ENCODE results near the gene SCG3. TPM values are rescaled to one million over a fixed set of nuclear protein-coding genes. Genes with fewer than 3 reads are reported as not detected.
A peak's percentile ranks its signal among the peaks of the same experiment; 100 is the strongest.

SCG3 gene
- total and polyA plus RNA-seq, 2 donors, result 0.19 to 0.59 TPM

DNA sequence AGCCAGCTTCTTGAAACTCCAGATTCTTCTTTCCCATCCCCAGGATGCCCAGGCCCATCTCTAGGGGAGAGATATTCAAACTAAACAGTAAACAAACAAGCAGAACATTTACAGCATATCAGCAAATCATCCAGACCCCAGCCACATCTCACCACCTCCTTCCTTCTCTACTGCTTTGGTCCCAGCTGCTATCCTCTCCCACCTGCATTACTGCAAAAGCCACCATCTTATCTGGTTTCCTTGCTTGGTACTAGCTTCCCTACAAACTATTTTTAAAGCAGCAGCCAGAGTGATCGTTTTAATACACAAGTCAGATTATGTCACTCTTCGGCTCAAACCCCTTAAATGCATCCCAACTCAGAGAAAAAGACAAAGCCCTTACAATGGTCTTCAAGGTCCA is 51.3 kb downstream of the SCG3 start:
- Histone ChIP-seq H3K36me3 (ENCODE audit: control insufficient read depth in 2 of 2, insufficient read depth in 2 of 2, low read length in 1 of 2) (no peaks in the 10 kb centered on the region), H3K4me1 (ENCODE audit: control insufficient read depth in 2 of 2, insufficient read depth in 2 of 2, low read length in 2 of 2) (peaks cover 34 to 65% of the 10 kb centered on the region in 2 donors), H3K9me3 (ENCODE audit: control insufficient read depth in 2 of 2, insufficient read depth in 1 of 2, low read length in 1 of 2) (no peaks in the 10 kb centered on the region), H3K27me3 (ENCODE audit: control insufficient read depth in 2 of 2, insufficient read depth in 1 of 2, low read length in 1 of 2) (no peaks in the 10 kb centered on the region), H3K27ac (ENCODE audit: low read depth in 1 of 2, low read length in 1 of 2) (peak overlapping the region; percentile 72 to 98), H3K4me3 (ENCODE audit: low read length in 2 of 2) (no peak overlapping the region)
- WGBS, result 9% methylated on average over 2 of the region's 2 CpGs
- peak in 2 of 9 donors; percentile 36 to 60 for DNase-seq (ENCODE audit: low read depth in 6 of 9, low spot score in 9 of 9)

DNA sequence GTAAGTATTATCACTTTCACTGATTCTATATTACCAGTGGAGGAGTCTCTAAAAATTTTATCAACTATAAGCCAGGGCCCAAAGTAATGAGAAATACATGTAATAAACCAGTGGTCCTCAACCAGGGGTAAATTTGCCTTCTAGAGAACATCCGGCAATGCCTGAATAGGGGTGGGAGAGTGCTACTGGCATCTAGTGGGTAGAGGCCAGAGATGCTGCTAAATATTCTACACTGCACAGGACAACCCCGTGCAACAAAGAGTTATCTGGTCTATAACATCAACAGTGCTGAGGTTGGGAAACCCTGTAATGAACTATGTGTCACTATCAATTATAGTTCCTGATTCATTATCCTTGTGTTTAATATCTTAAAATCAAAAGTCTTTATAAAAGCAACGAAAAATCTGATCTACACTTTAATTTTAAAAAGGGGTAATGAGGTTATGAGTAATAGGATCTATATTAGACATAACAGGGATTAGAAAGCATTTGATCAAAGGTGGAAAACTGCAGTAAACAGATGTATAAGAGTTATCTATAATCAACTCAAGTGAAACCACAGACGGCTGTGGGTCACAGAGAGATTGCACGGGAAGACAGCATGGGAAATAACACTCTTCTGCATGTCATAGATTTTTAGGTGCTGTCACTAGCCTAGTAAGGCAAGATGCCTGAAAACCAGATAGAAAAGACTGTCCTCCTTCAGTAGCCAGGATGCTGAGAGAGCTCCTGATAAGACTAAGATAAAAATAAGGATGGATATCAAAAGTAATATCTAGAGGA is 54.1 kb downstream of the SCG3 start:
- Histone ChIP-seq H3K27ac (ENCODE audit: low read depth in 1 of 2, low read length in 1 of 2) (peak overlapping the region in 1 of 2 donors; percentile 16), H3K4me3 (ENCODE audit: low read length in 2 of 2) (no peak overlapping the region), H3K27me3 (ENCODE audit: control insufficient read depth in 2 of 2, insufficient read depth in 1 of 2, low read length in 1 of 2) (no peaks in the 10 kb centered on the region), H3K36me3 (ENCODE audit: control insufficient read depth in 2 of 2, insufficient read depth in 2 of 2, low read length in 1 of 2) (no peaks in the 10 kb centered on the region), H3K9me3 (ENCODE audit: control insufficient read depth in 2 of 2, insufficient read depth in 1 of 2, low read length in 1 of 2) (no peaks in the 10 kb centered on the region), H3K4me1 (ENCODE audit: control insufficient read depth in 2 of 2, insufficient read depth in 2 of 2, low read length in 2 of 2) (peaks cover 38 to 76% of the 10 kb centered on the region in 2 donors)
- 11% methylated on average over 5 of the region's 5 CpGs for WGBS
- DNase-seq (ENCODE audit: low read depth in 6 of 9, low spot score in 9 of 9), result peak in 1 of 9 donors; percentile 56

DNA sequence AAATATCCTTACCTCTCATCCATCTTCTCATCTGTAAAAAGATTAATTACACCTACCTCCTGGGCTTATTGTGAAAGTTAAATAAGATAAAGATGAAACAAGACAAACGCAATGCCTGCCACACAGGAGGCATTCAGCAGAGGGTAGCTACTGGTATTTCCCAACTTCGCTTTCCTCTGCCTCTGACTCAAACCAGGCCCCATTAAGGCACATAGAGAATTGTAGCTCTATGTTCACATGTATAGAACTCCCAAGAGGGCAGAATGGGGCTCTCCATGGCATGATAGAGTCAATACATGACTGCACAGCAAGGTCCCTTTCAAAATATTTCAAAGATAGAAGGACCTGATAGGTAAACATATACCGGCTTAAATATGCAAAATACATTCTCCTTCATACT is 54.8 kb downstream of the SCG3 start:
- H3K27ac ChIP-seq (ENCODE audit: low read depth in 1 of 2, low read length in 1 of 2), result peak overlapping the region; percentile 16 to 19
- H3K9me3 ChIP-seq (ENCODE audit: control insufficient read depth in 2 of 2, insufficient read depth in 1 of 2, low read length in 1 of 2), result no peaks in the 10 kb centered on the region
- peak in 1 of 9 donors; percentile 34 for DNase-seq (ENCODE audit: low read depth in 6 of 9, low spot score in 9 of 9)
- H3K27me3 ChIP-seq (ENCODE audit: control insufficient read depth in 2 of 2, insufficient read depth in 1 of 2, low read length in 1 of 2), result no peaks in the 10 kb centered on the region
- 46% methylated on average over 3 of the region's 3 CpGs for WGBS
- H3K36me3 ChIP-seq (ENCODE audit: control insufficient read depth in 2 of 2, insufficient read depth in 2 of 2, low read length in 1 of 2), result no peaks in the 10 kb centered on the region
- H3K4me1 ChIP-seq (ENCODE audit: control insufficient read depth in 2 of 2, insufficient read depth in 2 of 2, low read length in 2 of 2), result peaks cover 35 to 71% of the 10 kb centered on the region in 2 donors
- peak overlapping the region; percentile 45 to 89 for H3K4me3 ChIP-seq (ENCODE audit: low read length in 2 of 2)

DNA sequence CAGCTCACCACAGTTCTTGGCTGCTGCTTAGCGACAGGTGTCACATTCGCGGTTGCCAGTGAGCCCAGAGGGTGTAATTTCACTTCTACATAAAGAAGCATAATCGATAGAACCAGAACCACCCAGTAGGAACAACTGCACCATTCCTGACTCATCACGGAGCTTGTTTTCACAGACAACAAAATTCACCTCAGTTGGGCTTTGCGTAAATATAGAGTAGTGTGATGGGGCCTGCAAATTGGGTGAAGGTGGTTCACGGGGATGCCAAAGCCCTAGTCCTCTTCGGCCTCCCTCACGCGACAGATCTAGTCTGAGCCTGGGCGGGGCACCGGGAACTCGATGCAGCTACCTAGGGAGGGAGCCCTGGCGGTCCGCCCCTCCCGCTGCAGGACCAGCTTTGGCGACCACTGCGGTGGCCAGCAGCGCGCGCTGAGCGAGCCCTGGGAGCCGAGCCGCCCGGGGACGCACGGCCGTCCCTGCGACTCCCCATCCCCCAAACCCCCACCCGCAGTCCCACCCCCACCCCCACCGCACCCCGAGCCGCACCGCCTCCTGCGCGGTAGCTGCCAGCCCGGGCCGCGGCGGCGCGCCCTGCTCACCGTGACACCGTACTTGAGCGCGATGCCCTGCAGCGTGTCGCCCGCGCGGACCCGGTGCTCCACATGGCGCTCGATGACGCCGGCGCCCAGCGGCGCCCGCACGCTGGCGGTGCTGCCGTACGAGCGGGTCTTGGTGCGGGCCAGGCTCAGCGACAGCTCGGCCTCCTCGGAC is 55.6 kb downstream of the SCG3 start:
- peak in 4 of 9 donors; percentile 38 to 66 (median 46) for DNase-seq (ENCODE audit: low read depth in 6 of 9, low spot score in 9 of 9)
- Histone ChIP-seq H3K9me3 (ENCODE audit: control insufficient read depth in 2 of 2, insufficient read depth in 1 of 2, low read length in 1 of 2) (no peaks in the 10 kb centered on the region), H3K36me3 (ENCODE audit: control insufficient read depth in 2 of 2, insufficient read depth in 2 of 2, low read length in 1 of 2) (no peaks in the 10 kb centered on the region), H3K4me3 (ENCODE audit: low read length in 2 of 2) (peak overlapping the region; percentile 45 to 89), H3K27me3 (ENCODE audit: control insufficient read depth in 2 of 2, insufficient read depth in 1 of 2, low read length in 1 of 2) (no peaks in the 10 kb centered on the region), H3K27ac (ENCODE audit: low read depth in 1 of 2, low read length in 1 of 2) (peak overlapping the region; percentile 16 to 94), H3K4me1 (ENCODE audit: control insufficient read depth in 2 of 2, insufficient read depth in 2 of 2, low read length in 2 of 2) (peaks cover 29 to 63% of the 10 kb centered on the region in 2 donors)
- under 1% methylated on average over 69 of the region's 69 CpGs for WGBS

DNA sequence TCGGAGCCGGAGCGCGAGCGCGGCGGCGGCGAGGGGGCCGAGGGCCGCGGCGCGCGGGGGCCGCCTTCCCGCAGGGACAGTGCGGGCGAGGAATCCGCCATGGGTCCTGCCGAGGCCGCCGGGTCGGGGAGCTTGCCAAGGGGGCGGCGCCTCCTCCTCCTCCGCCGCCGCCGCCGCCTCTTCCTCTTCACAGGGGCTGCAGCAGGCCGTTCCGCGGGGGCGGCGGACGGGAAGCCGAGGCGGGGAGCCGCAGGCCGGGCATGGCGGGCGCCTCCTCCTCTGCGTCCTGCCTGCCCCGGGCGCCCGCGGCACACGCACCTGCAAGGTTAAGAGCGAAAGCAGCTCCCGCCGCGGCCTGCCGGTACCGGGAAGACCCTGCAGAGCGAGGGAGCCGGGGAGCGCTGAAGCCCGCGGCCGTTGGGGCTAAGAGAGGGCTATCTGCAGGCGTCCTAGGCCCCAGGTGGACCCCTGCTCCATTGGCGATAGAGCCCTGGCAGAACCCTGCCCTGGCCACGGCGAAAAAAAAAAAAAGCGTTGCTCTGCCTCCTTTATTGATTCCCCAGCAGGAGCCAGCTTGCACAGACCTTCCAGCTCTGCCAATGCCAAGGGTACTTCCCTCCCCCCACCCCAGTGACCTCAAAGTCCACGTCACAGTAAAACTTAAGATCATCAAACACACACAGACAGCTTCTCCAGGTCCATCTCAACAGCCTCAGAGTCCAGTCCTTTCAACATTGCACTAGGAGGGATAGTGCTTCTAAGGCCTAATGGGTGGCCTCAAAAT is 56.4 kb downstream of the SCG3 start, which contains the start of gene LYSMD2:
Gene LYSMD2, minus strand, starts transcription at position 134 of the 784 bp plus-strand sequence. Its CDS starts 33 bp downstream, at position 101.
- H3K27ac ChIP-seq (ENCODE audit: low read depth in 1 of 2, low read length in 1 of 2), result peak within 1 kb of the TSS; percentile 67 to 94
- peaks cover 22 to 55% of the 10 kb centered on the region in 2 donors for H3K4me1 ChIP-seq (ENCODE audit: control insufficient read depth in 2 of 2, insufficient read depth in 2 of 2, low read length in 2 of 2)
- H3K4me3 ChIP-seq (ENCODE audit: low read length in 2 of 2), result peak within 1 kb of the TSS; percentile 46 to 89
- DNase-seq (ENCODE audit: low read depth in 6 of 9, low spot score in 9 of 9), result peak in 4 of 9 donors; percentile 44 to 78 (median 56)
- no peaks in the 10 kb centered on the region for H3K36me3 ChIP-seq (ENCODE audit: control insufficient read depth in 2 of 2, insufficient read depth in 2 of 2, low read length in 1 of 2)
- H3K9me3 ChIP-seq (ENCODE audit: control insufficient read depth in 2 of 2, insufficient read depth in 1 of 2, low read length in 1 of 2), result no peaks in the 10 kb centered on the region
- under 1% methylated on average over 67 of the region's 67 CpGs for WGBS
- no peaks in the 10 kb centered on the region for H3K27me3 ChIP-seq (ENCODE audit: control insufficient read depth in 2 of 2, insufficient read depth in 1 of 2, low read length in 1 of 2)

DNA sequence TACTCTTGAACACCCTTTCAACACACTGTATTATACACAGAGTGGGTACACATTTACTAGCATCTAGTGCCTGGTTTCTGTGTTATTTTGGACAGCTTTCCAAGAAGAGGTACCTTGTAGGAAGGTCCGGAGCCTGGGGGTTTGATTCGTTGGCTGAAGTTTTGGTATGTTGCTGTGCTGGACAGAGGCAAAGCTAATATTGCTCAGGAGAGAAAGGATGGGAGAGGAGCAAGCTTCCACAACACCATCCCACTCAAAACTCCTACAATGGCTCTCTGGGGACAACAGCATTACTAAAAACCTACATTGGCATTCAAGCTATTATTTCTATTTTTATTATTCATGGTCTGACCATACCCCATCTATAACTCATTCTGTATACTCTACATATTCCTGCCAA is 57.2 kb downstream of the SCG3 start:
- no peak for DNase-seq (ENCODE audit: low read depth in 6 of 9, low spot score in 9 of 9)
- H3K27ac ChIP-seq (ENCODE audit: low read depth in 1 of 2, low read length in 1 of 2), result no peak overlapping the region
- H3K36me3 ChIP-seq (ENCODE audit: control insufficient read depth in 2 of 2, insufficient read depth in 2 of 2, low read length in 1 of 2), result no peaks in the 10 kb centered on the region
- peaks cover 18 to 46% of the 10 kb centered on the region in 2 donors for H3K4me1 ChIP-seq (ENCODE audit: control insufficient read depth in 2 of 2, insufficient read depth in 2 of 2, low read length in 2 of 2)
- no peak overlapping the region for H3K4me3 ChIP-seq (ENCODE audit: low read length in 2 of 2)
- no peaks in the 10 kb centered on the region for H3K27me3 ChIP-seq (ENCODE audit: control insufficient read depth in 2 of 2, insufficient read depth in 1 of 2, low read length in 1 of 2)
- 95% methylated on average over 2 of the region's 2 CpGs for WGBS
- no peaks in the 10 kb centered on the region for H3K9me3 ChIP-seq (ENCODE audit: control insufficient read depth in 2 of 2, insufficient read depth in 1 of 2, low read length in 1 of 2)

DNA sequence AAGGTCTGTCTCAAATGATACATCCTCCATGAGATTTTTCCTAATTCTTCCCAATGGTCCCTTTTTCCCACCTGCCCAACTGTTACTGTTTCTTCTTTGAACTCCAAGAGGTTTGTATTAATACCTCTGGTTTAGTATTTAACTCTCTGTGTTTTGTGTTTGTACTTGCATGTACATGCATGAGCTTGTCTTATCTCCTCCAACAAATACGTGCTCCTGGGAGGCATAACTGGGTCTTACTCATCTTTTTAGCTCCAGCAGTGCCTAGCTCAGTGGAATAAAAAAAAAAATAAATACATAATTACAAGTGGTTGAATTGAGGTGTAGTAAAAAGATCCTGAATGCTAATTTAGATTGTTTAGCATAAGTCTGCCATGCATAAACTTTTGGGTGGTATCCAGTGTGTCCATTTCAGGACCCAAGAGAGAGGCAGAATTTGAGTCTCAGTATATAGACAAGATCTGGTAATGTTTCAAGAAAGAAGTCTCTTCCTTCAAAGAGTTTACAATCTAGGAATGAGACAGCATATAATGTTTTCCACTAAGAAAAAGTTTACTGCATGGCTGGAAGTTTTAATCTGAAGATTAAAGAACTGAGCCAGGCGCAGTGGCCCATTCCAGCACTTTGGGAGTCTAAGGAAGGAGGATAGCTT is 57.9 kb downstream of the SCG3 start:
- no peak overlapping the region for H3K4me3 ChIP-seq (ENCODE audit: low read length in 2 of 2)
- H3K4me1 ChIP-seq (ENCODE audit: control insufficient read depth in 2 of 2, insufficient read depth in 2 of 2, low read length in 2 of 2), result peaks cover 18 to 40% of the 10 kb centered on the region in 2 donors
- WGBS, result 95% methylated on average over 2 of the region's 2 CpGs
- H3K27me3 ChIP-seq (ENCODE audit: control insufficient read depth in 2 of 2, insufficient read depth in 1 of 2, low read length in 1 of 2), result no peaks in the 10 kb centered on the region
- no peaks in the 10 kb centered on the region for H3K9me3 ChIP-seq (ENCODE audit: control insufficient read depth in 2 of 2, insufficient read depth in 1 of 2, low read length in 1 of 2)
- H3K36me3 ChIP-seq (ENCODE audit: control insufficient read depth in 2 of 2, insufficient read depth in 2 of 2, low read length in 1 of 2), result no peaks in the 10 kb centered on the region
- no peak overlapping the region for H3K27ac ChIP-seq (ENCODE audit: low read depth in 1 of 2, low read length in 1 of 2)
- no peak for DNase-seq (ENCODE audit: low read depth in 6 of 9, low spot score in 9 of 9)

DNA sequence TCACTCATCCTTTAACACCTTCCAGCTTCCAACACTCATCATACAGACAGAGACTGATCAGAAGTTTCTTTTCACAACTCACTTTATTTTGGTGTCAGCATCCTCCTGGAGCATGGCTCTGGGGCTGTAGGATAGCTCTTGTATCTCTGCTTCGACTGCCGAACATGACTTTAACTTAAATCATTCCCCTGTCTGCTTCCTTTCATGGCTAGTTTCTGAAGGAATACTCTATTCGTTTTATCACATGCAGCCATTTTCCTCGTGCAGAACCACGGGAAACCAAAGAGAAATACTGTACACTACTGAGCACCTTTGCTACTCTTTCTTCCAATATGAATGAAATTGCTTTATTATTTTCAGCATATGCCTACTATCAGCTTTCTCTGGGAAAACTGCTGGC is 68.0 kb downstream of the SCG3 start:
- WGBS, result 97% methylated on average over 5 of the region's 5 CpGs
- Histone ChIP-seq H3K36me3 (ENCODE audit: control insufficient read depth in 2 of 2, insufficient read depth in 2 of 2, low read length in 1 of 2) (no peaks in the 10 kb centered on the region), H3K4me3 (ENCODE audit: low read length in 2 of 2) (no peak overlapping the region), H3K4me1 (ENCODE audit: control insufficient read depth in 2 of 2, insufficient read depth in 2 of 2, low read length in 2 of 2) (peaks cover 11 to 14% of the 10 kb centered on the region in 2 donors), H3K9me3 (ENCODE audit: control insufficient read depth in 2 of 2, insufficient read depth in 1 of 2, low read length in 1 of 2) (no peaks in the 10 kb centered on the region), H3K27ac (ENCODE audit: low read depth in 1 of 2, low read length in 1 of 2) (no peak overlapping the region), H3K27me3 (ENCODE audit: control insufficient read depth in 2 of 2, insufficient read depth in 1 of 2, low read length in 1 of 2) (peaks cover 2 to 13% of the 10 kb centered on the region in 2 donors)
- DNase-seq (ENCODE audit: low read depth in 6 of 9, low spot score in 9 of 9), result no peak
